Glomerular visceral epithelial cell (primary cell): ENCODE data around the gene LSM14B.
"Not testable (repeated sequence)": the region's sequence is repeated elsewhere in the genome, so short reads cannot be mapped to it uniquely, and the experiment has no call there.

Source experiments
- DNase-seq: peaks from one replicate; pipeline ENCODE4 v3.0.0-alpha.2; 2016; ENCODE audit errors: extremely low spot score

LSM14B gene

DNA sequence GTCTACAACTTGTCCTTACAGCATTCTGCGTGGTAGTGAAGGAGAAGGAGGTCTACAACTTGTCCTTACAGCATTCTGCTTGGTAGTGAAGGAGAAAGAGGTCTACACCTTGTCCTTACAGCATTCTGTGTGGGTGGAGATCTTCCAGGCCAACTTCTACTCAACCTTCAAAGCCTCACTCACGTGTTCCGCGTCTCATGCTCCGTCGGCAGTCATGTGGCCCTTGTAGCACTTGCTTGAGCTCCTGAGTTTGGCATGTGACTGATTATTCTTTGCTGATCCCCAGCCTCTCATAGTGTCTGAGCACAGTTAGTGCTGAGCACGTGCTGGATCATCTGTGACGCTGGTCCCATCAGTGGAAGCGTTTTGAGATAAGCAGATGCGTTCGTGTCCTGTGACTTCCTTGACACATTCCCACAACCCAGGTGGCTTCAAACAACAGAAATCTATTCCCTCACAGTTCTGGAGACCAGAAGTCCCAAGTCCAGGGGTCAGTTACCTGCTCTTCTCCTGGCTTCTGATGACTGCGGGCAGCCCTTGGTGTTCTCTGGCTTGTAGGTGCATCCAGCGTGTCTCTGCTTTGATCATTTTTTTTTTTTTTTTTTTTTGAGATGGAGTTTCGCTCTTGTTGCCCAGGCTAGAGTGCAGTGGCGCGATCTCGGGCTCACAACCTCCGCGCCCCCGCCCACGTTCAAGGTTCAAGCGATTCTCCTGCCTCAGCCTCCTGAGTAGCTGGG lies 23.9 kb downstream of the LSM14B start:
- DNase-seq, result no peak

GRCh38 chr20:62147125-62147524 lies 24.9 kb downstream of the LSM14B start:
- DNase-seq, result no peak

DNA sequence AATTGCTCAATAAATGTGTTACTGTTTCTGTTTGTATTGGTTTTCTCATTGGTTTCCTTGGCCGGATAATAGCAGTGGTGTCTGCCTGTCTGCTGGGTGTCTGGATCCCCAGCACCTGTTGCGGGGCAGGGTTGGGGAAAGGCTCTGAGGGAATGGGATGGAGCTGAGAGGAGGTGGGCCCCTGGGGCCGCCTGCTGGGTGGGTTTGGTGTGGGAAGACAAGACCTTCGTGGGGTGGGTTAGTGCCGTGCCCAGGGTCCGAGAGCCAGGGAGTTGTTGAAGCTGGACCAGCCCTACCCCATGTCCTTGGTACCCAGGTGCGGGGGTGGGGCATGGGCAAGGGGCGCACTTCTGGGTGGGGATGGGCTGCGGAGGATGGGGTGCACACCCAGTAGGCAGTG lies 25.3 kb downstream of the LSM14B start:
- no peak for DNase-seq

- not testable (repeated sequence) for DNase-seq
Observed at GRCh38 chr20:62148383-62148782, 26.1 kb downstream of the LSM14B start.

- DNase-seq, result no peak
Observed at GRCh38 chr20:62148908-62149314, 26.6 kb downstream of the LSM14B start.

- DNase-seq, result no peak
Observed at GRCh38 chr20:62149532-62150309, 27.4 kb downstream of the LSM14B start.

GRCh38 chr20:62150310-62150575 lies 28.0 kb downstream of the LSM14B start:
- DNase-seq, result no peak

DNA sequence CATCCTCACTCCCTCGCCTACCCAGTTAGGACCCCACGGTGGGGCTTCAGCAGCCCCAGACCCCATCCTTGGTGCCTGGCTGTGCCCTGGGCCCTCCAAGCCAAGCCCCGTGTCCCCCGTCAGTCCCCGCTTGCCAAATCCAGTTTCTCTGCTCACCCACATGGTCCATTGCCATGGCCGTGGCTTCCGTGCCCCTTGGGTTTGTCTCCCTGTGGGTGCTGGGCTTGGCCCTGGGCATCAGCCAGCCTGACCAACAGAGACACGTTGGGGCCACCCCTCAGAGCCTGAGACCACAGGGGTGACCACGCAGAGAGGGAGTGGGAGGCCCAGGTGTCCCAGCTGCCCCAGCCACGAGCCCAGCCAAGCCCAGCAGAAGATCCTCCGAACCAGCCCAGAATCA lies 28.9 kb downstream of the LSM14B start:
- DNase-seq, result no peak

DNA sequence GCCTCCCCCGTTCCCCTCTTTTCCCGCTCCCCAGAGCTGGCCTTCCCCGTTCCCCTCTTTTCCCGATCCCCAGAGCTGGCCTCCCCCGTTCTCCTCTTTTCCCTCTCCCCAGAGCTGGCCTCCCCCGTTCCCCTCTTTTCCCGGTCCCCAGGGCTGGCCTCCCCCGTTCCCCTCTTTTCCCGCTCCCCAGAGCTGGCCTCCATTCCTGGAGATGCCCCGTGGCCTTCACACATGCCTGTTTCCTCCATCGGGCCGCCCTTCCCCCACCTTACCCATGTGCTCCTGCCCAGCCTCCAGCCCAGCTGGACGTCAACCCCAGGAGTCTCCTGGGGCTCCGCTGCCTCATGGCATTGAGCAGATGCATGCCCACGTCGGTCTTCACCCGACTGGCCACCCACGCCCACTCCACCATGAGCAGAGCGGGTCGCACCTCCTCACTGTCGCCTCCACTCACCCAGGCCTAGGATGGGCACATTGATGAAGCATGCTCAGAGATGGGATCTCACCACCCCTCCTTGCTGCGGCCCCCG lies 29.6 kb downstream of the LSM14B start:
- no peak for DNase-seq

DNA sequence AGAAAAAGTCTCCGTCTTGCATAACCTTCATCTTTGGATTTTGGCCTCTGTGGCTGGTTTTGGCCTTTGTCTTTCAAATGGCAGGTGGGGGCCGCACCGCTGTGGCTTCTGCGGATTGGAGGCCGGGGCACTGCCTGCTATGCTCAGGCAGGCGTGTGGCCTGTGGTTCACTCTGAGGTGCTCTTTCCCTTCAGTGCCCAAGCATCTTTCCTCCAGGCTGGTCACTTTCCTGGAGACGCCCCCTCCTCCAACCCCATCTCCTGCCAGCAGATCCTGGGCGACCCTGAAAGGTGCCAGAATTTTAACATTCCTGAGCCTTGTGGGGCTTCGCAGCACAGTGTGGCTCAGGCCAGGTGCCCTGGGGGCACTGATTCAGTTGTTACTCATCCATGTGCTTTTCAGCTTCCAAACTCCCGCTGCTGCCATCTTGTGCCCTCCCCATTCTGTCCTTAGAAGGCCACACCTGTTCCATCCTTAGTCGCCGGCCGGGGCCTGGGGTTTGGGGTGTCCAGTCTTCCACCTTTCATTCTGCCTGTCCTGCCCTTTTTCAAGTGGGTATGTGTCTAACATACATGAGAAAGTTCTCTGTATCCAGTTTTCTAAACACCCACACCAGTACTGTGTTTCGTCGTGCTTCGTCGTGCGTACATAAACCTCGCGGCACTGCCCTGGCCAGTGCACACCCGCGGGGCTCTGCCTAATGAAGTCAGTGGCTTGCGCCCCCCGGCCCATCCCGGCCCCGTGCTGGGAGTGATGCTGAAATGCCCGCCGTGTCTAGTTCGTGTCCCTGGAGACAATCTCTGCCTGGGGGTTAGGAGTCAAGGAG lies 33.4 kb downstream of the LSM14B start:
- DNase-seq, result peak; percentile 34

- DNase-seq, result no peak
Observed at GRCh38 chr20:62156254-62156556, 33.9 kb downstream of the LSM14B start.

DNA sequence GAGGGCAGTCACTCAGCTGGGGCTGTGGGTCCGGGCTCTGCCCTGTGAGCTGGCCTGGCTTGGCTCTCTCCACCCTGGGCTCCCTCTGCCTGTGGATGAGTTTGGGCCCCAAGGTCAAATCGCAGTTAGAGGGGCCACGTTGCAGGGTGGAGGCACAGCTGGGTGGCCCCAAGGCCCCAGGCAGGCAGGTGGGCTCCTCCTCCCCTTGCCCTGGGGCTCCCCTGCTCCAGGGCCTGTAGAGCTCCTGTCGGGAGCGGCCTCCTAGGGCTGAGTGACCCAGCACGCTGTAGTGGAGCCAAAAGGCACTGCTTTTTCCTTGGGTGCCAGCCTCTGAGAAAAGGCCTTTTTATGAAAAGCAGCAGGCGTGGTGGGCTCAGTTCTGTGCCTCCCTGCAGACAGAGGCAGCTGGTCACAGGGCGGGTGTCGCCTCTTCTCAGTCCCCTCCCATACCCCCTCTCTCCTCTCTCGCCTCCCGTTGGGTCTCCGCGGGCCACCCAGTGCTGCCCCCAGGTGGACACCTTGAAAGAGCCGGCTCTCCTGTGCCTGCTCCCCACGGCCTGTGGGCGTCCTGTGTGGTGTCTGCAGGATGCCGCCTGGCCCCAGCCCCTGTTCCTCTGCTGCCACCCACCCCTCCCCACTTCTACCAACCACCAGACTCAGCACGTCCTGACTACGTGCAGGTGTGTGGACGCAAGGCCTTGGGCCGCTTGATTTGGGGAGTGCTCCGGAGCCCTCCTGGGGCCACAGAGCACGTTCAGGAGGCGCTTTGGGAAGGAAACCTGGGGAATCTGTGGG lies 34.5 kb downstream of the LSM14B start:
- peak; percentile 52 for DNase-seq

- no peak for DNase-seq
Observed at GRCh38 chr20:62157387-62158087, 35.3 kb downstream of the LSM14B start.

DNA sequence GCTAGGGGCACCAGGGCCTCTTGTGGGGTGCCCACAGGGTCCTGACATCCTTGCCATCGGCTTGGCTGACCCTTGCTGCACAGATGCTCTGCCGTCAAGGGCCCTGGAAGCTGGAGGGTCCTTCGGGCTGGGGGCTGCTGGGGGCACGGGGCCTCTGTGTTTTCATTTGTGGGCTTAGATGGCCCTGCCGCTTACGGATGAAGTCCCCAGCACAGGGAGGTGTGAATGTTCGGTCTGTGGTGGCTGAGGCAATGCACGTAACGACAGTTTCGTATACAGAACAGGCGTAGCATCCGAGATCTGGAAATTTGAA lies 35.8 kb downstream of the LSM14B start:
- DNase-seq, result no peak

DNA sequence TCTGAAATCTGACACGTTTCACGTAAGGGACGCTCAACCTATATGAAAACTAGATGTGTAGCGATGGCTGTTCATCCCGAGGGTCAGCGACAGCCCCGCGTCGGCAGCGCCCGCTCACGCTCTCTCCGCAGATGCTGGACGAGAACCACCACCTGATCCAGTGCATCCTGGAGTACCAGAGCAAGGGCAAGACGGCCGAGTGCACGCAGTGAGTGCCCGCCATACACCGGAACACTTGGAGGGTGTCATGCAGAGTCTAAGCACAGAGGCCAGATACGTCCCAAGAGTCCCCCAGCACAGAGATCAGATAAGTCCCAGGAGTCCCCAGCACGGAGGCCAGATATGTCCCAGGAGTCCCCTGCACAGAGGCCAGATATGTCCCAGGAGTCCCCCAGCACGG lies 36.3 kb downstream of the LSM14B start:
- DNase-seq, result no peak

- DNase-seq, result no peak
Observed at GRCh38 chr20:62159052-62159451, 36.8 kb downstream of the LSM14B start.

- DNase-seq, result peak; percentile 65
Observed at GRCh38 chr20:62159839-62160238, 37.6 kb downstream of the LSM14B start.

- no peak for DNase-seq
Observed at GRCh38 chr20:62160253-62160652, 38.0 kb downstream of the LSM14B start.

DNA sequence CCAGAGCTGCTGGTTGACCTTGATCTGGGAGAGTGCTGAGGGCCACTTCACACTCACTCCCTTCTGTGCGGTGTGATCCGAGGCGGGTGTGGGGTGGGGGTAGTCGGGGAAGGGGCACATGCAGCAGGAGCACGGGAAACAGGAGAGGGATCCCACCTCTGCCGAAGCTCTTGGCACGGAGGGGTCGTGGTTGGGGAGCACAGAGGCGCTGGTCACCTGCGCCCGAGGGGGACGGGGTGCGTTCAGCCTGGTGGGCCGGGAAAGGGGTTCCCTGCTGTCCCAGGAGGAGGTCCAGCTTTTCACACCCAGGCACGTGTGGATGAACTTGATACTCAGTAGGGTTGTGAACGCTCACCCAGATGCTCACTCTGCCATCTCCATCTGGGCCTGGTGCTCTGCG lies 38.6 kb downstream of the LSM14B start:
- no peak for DNase-seq

GRCh38 chr20:62161347-62161746 lies 39.1 kb downstream of the LSM14B start:
- DNase-seq, result peak; percentile 81

DNA sequence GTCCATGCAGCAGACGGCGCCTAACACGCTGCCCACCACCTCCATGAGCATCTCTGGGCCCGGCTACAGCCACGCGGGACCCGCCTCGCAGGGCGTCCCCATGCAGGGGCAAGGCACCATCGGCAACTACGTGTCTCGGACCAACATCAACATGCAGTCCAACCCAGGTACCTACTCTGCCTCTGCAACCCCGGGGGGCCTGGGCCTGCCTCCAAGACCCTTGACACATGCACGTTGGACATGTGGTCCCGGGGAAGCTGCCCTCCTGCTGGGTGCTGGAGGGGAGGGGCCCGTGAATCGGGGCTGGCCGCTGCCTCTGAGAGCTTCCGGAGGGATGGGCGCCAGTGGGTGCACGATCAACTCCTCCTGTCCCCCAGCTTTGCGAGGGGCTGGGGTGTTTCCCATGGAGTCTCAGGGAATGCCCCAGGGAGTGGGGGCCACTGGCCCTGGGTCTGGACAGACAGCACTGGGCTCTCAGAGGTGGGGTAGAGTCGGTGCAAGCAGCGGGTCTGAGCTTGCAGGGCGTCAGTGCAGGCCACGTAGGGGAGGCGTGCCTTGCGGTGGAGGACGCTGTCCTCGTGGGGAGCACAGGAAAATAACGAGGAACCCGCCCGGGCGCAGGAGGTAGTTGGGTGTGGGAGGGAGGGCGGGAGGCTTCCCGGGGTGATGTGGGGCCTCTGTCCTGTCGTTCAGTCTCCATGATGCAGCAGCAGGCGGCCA lies 40.6 kb downstream of the LSM14B start:
- no peak for DNase-seq
